IPS-18c (cell line): ENCODE measurements around the gene ATP6V0C.

Experiments used
- H3K4me3 ChIP-seq: 2 replicates; pipeline ENCODE4 v1.7.0; 2013; ENCODE audit warnings: low read depth, mild to moderate bottlenecking, low read length, moderate library complexity; ENCODE audit not compliant: insufficient read depth
- H3K9me3 ChIP-seq: one replicate; pipeline ENCODE4 v1.6.1; 2013; ENCODE audit warnings: mild to moderate bottlenecking, low read length, moderate library complexity; ENCODE audit not compliant: control insufficient read depth, insufficient read depth

ATP6V0C gene

GRCh38 chr16:2499890-2500429, 13.8 kb upstream of the ATP6V0C start:
- H3K9me3 ChIP-seq: no peaks in the 10 kb centered on the region
- no peak overlapping the region for H3K4me3 ChIP-seq

GRCh38 chr16:2500430-2500917, 13.3 kb upstream of the ATP6V0C start:
- no peaks in the 10 kb centered on the region for H3K9me3 ChIP-seq
- no peak overlapping the region for H3K4me3 ChIP-seq

GRCh38 chr16:2500918-2501750, 12.6 kb upstream of the ATP6V0C start:
- Histone ChIP-seq H3K4me3 (peak overlapping the region; percentile 56; the same call in 1 of the 2 replicates), H3K9me3 (no peaks in the 10 kb centered on the region)

GRCh38 chr16:2501946-2502895, 11.5 kb upstream of the ATP6V0C start:
- no peaks in the 10 kb centered on the region for H3K9me3 ChIP-seq
- H3K4me3 ChIP-seq: no peak overlapping the region

GRCh38 chr16:2505695-2506094, 8.1 kb upstream of the ATP6V0C start:
- H3K4me3 ChIP-seq: no peak overlapping the region
- no peaks in the 10 kb centered on the region for H3K9me3 ChIP-seq

GRCh38 chr16:2507052-2507659, 6.6 kb upstream of the ATP6V0C start:
- H3K9me3 ChIP-seq: no peaks in the 10 kb centered on the region
- H3K4me3 ChIP-seq: no peak overlapping the region

- no peak overlapping the region for H3K4me3 ChIP-seq
- no peaks in the 10 kb centered on the region for H3K9me3 ChIP-seq
Measured at GRCh38 chr16:2507665-2508064, 6.1 kb upstream of the ATP6V0C start.

- no peaks in the 10 kb centered on the region for H3K9me3 ChIP-seq
- H3K4me3 ChIP-seq: no peak overlapping the region
Measured at GRCh38 chr16:2508722-2509400, 4.9 kb upstream of the ATP6V0C start.

- no peaks in the 10 kb centered on the region for H3K9me3 ChIP-seq
- H3K4me3 ChIP-seq: no peak overlapping the region
Measured at GRCh38 chr16:2511128-2511800, 2.5 kb upstream of the ATP6V0C start.

GRCh38 chr16:2511996-2512734, 1.6 kb upstream of the ATP6V0C start:
- Histone ChIP-seq H3K4me3 (peak overlapping the region; percentile 81; the same call in 1 of the 2 replicates), H3K9me3 (no peaks in the 10 kb centered on the region)

GRCh38 chr16:2512735-2513404, 882 bp upstream of the ATP6V0C start:
- peak overlapping the region; percentile 81 for H3K4me3 ChIP-seq
- H3K9me3 ChIP-seq: no peaks in the 10 kb centered on the region

GRCh38 chr16:2514333-2515179, 804 bp downstream of the ATP6V0C start:
- peak overlapping the region; percentile 81 for H3K4me3 ChIP-seq
- H3K9me3 ChIP-seq: no peaks in the 10 kb centered on the region

GRCh38 chr16:2515180-2515851, 1.6 kb downstream of the ATP6V0C start:
- Histone ChIP-seq H3K9me3 (no peaks in the 10 kb centered on the region), H3K4me3 (peak overlapping the region; percentile 81)
